ENCODE data around the gene METTL25. TPM values are rescaled to one million over a fixed set of nuclear protein-coding genes. Genes with fewer than 3 reads are reported as not detected.

Gene METTL25
- total RNA-seq, 1 experiment from 2014 or later, result 2.2 TPM

GRCh38 chr12:82398879-82399278, 40.5 kb downstream of the METTL25 start:
- Histone ChIP-seq H3K27ac (no peak overlapping the region), H3F3A (ENCODE audit: insufficient read depth, low read depth) (no peaks in the 10 kb centered on the region), H3K4me1 (replicated peaks; ENCODE audit: insufficient read depth) (no peaks in the 10 kb centered on the region), H3K79me2 (ENCODE audit: low read depth) (no peaks in the 10 kb centered on the region), H3K4me2 (no peak overlapping the region), H3K9me2 (ENCODE audit: insufficient read depth) (no peaks in the 10 kb centered on the region), H3K36me3 (ENCODE audit: low read depth) (no peaks in the 10 kb centered on the region), H3K4me3 (no peak overlapping the region), H2AFZ (no peak overlapping the region), H3K9me3 (ENCODE audit: insufficient read depth, low read depth) (no peaks in the 10 kb centered on the region), H3K27me3 (ENCODE audit: insufficient read depth, low read depth) (no peaks in the 10 kb centered on the region), H4K20me1 (ENCODE audit: insufficient read depth) (no peaks in the 10 kb centered on the region)
- TF ChIP-seq CTCF (conservative IDR thresholded peaks at IDR 0.05) (no peak), EZH2 (IDR thresholded peaks at IDR 0.05; ENCODE audit: low read depth) (no peak)
- ChIA-PET POLR2A (ENCODE audit: unreplicated experiment) (interaction anchor here (0.7 kb wide), 1 partner anchor 18 kb away, joined by 4 read pairs; no protein-coding TSS in a partner anchor), CTCF (no interaction called here)
- no TSS peak for BruUV-seq (replicated peaks)
- no peak for DNase-seq
- intact Hi-C loops (cut with micrococcal nuclease; ENCODE audit: unreplicated experiment), result no loop called here

- DNase-seq, result no peak
- intact Hi-C loops (cut with micrococcal nuclease; ENCODE audit: unreplicated experiment), result no loop called here
- no peaks in the 10 kb centered on the region for H3K79me2 ChIP-seq (ENCODE audit: low read depth)
- TF ChIP-seq EZH2 (IDR thresholded peaks at IDR 0.05; ENCODE audit: low read depth), result no peak
- no peak for TF ChIP-seq CTCF (conservative IDR thresholded peaks at IDR 0.05)
- BruUV-seq (replicated peaks), result no TSS peak
- H3K27ac ChIP-seq, result no peak overlapping the region
- H3K4me1 ChIP-seq (replicated peaks; ENCODE audit: insufficient read depth), result no peaks in the 10 kb centered on the region
- H3K9me3 ChIP-seq (ENCODE audit: insufficient read depth, low read depth), result no peaks in the 10 kb centered on the region
- no peak overlapping the region for H3K4me3 ChIP-seq
- no peaks in the 10 kb centered on the region for H3K36me3 ChIP-seq (ENCODE audit: low read depth)
- H4K20me1 ChIP-seq (ENCODE audit: insufficient read depth), result no peaks in the 10 kb centered on the region
- no peaks in the 10 kb centered on the region for H3K9me2 ChIP-seq (ENCODE audit: insufficient read depth)
- ChIA-PET CTCF (no interaction called here), POLR2A (ENCODE audit: unreplicated experiment) (no interaction called here)
- H2AFZ ChIP-seq, result no peak overlapping the region
- H3F3A ChIP-seq (ENCODE audit: insufficient read depth, low read depth), result no peaks in the 10 kb centered on the region
- no peaks in the 10 kb centered on the region for H3K27me3 ChIP-seq (ENCODE audit: insufficient read depth, low read depth)
- H3K4me2 ChIP-seq, result no peak overlapping the region
Measured at GRCh38 chr12:82400819-82401218, 42.5 kb downstream of the METTL25 start.

GRCh38 chr12:82406651-82407050, 48.3 kb downstream of the METTL25 start:
- ChIA-PET CTCF (no interaction called here), POLR2A (ENCODE audit: unreplicated experiment) (interaction anchor here (0.5 kb wide), 1 partner anchor 334 kb away, joined by 4 read pairs; no protein-coding TSS in a partner anchor)
- TF ChIP-seq EZH2 (IDR thresholded peaks at IDR 0.05; ENCODE audit: low read depth) (no peak), CTCF (conservative IDR thresholded peaks at IDR 0.05) (no peak)
- no peak for DNase-seq
- H3K27me3 ChIP-seq (ENCODE audit: insufficient read depth, low read depth), result no peaks in the 10 kb centered on the region
- no peaks in the 10 kb centered on the region for H3K9me3 ChIP-seq (ENCODE audit: insufficient read depth, low read depth)
- no peaks in the 10 kb centered on the region for H3K36me3 ChIP-seq (ENCODE audit: low read depth)
- no peaks in the 10 kb centered on the region for H3K79me2 ChIP-seq (ENCODE audit: low read depth)
- no peak overlapping the region for H3K4me3 ChIP-seq
- no peaks in the 10 kb centered on the region for H3K9me2 ChIP-seq (ENCODE audit: insufficient read depth)
- H3K27ac ChIP-seq, result no peak overlapping the region
- BruUV-seq (replicated peaks), result no TSS peak
- no peaks in the 10 kb centered on the region for H4K20me1 ChIP-seq (ENCODE audit: insufficient read depth)
- no peak overlapping the region for H2AFZ ChIP-seq
- H3K4me1 ChIP-seq (replicated peaks; ENCODE audit: insufficient read depth), result no peaks in the 10 kb centered on the region
- no peak overlapping the region for H3K4me2 ChIP-seq
- H3F3A ChIP-seq (ENCODE audit: insufficient read depth, low read depth), result no peaks in the 10 kb centered on the region
- intact Hi-C loops (cut with micrococcal nuclease; ENCODE audit: unreplicated experiment), result no loop called here
